ENCODE measurements around the gene TRABD.

The TRABD gene

DNA sequence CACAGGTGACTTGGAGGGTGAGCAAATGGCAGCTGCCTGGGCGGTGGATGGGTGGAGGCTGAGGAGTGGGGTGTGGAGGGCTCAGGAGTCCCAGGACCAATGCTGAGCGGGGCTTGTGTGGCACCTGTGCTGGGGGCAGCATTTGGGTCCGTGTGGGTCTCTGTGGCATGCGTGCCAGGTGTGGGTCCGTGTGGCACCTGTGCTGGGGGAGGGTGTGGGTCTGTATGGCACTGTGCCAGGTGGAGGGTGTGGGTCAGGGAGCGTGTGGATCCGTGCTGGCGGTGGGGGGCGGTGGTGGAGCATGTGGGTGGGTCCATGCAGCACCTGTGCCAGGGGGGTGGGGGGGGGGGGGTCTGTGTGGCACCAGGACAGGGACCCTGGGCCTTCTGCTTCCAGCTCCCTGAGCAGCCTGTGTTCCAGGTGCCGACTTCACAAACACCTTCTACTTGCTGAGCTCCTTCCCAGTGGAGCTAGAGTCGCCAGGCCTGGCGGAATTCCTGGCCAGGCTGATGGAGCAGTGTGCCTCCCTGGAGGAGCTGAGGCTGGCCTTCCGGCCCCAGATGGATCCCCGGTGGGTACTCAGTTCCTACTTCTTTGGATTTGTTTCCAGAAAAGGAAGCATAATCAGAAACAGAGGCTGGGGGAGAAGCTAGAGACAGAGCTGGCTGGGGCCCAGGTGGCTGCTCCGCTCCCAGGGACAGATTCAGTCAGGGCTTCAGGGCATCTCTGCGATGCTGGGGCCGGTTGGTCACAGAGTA lies 29.8 kb downstream of the TRABD start:
- Histone ChIP-seq H3K9me3 (ENCODE audit: control insufficient read depth, low read length) (no peaks in the 10 kb centered on the region), H3K27ac (ENCODE audit: low read length, poor library complexity, severe bottlenecking) (no peak overlapping the region), H3K14ac (ENCODE audit: low read length in 2 of 2) (no peak overlapping the region), H3K4me2 (ENCODE audit: low read length, poor library complexity, severe bottlenecking) (no peak overlapping the region), H3K4me1 (ENCODE audit: control insufficient read depth, insufficient read depth, low read depth, low read length) (peaks cover 8% of the 10 kb centered on the region), H2BK120ac (ENCODE audit: low read depth, low read length) (no peak overlapping the region), H3K4ac (ENCODE audit: low read depth in 1 of 2, low read length in 2 of 2) (no peak overlapping the region), H2BK15ac (ENCODE audit: low read depth, poor library complexity, severe bottlenecking) (no peak overlapping the region), H3K18ac (ENCODE audit: low read depth in 1 of 2, low read length in 2 of 2) (no peak overlapping the region), H3K23ac (ENCODE audit: low read length in 2 of 2) (no peak overlapping the region), H3K79me1 (replicated peaks; ENCODE audit: low read length, poor library complexity, severe bottlenecking) (peaks cover 24% of the 10 kb centered on the region), H3K4me3 (ENCODE audit: insufficient read depth in 1 of 2, low read depth in 1 of 2, low read length in 2 of 2) (peak overlapping the region in 1 of 2 experiments; percentile 2), H2BK5ac (ENCODE audit: low read depth, low read length, poor library complexity, severe bottlenecking) (no peak overlapping the region), H2AFZ (ENCODE audit: low read depth, low read length) (no peak overlapping the region), H3K9ac (ENCODE audit: low read length) (no peak overlapping the region), H3K36me3 (ENCODE audit: control insufficient read depth in 1 of 2, insufficient read depth in 2 of 2, low read depth in 1 of 2, low read length in 2 of 2) (peaks cover 82 to 91% of the 10 kb centered on the region in 2 experiments), H2AK5ac (ENCODE audit: low read length, severe bottlenecking) (no peak overlapping the region), H3K27me3 (ENCODE audit: control insufficient read depth in 1 of 2, insufficient read depth in 1 of 2, low read length in 2 of 2) (no peaks in the 10 kb centered on the region), H2BK12ac (ENCODE audit: low read length in 2 of 2) (no peak overlapping the region), H4K8ac (ENCODE audit: low read length) (no peak overlapping the region), H4K91ac (ENCODE audit: low read length) (no peak overlapping the region)
- DNase-seq, result no peak
- 94% methylated on average over 16 of the region's 17 CpGs for WGBS

DNA sequence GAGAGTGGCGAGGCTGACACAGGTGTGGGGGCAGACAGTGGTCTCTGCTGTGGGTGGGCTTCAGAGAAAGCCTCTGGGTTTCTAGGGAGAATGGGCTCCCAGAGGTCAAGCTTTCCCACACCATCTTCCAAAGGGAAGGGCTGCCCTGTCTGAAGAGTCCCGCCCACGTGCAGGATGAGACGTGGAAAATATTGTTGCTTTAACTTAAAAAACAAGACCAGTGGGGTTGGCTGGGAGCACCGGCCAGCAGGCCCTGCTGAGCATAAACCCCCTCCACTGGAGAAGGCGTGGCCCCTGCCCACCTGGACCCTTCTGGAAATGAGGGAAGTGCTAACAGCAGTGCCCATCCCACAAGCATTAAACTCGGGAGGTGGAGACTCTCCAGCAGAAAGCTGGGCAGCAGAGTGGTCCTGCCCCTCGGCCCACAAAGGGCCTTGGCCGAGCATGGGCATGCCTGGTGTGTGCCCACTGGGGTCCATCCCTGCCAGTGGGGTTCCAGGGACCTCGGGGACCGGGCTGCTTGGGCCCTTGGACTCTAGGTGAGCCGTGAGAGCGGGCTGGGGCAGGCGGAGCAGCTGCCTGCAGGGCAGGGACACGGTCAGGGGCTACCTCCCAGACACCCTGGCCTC lies 30.5 kb downstream of the TRABD start:
- H3K4ac ChIP-seq (ENCODE audit: low read depth in 1 of 2, low read length in 2 of 2), result no peak overlapping the region
- H3K9me3 ChIP-seq (ENCODE audit: control insufficient read depth, low read length), result no peaks in the 10 kb centered on the region
- no peak overlapping the region for H3K9ac ChIP-seq (ENCODE audit: low read length)
- peaks cover 8% of the 10 kb centered on the region for H3K4me1 ChIP-seq (ENCODE audit: control insufficient read depth, insufficient read depth, low read depth, low read length)
- no peak overlapping the region for H3K4me3 ChIP-seq (ENCODE audit: insufficient read depth in 1 of 2, low read depth in 1 of 2, low read length in 2 of 2)
- H3K27ac ChIP-seq (ENCODE audit: low read length, poor library complexity, severe bottlenecking), result no peak overlapping the region
- no peak for DNase-seq
- no peaks in the 10 kb centered on the region for H3K27me3 ChIP-seq (ENCODE audit: control insufficient read depth in 1 of 2, insufficient read depth in 1 of 2, low read length in 2 of 2)
- peaks cover 22% of the 10 kb centered on the region for H3K79me1 ChIP-seq (replicated peaks; ENCODE audit: low read length, poor library complexity, severe bottlenecking)
- H2BK12ac ChIP-seq (ENCODE audit: low read length in 2 of 2), result no peak overlapping the region
- no peak overlapping the region for H3K18ac ChIP-seq (ENCODE audit: low read depth in 1 of 2, low read length in 2 of 2)
- no peak overlapping the region for H3K4me2 ChIP-seq (ENCODE audit: low read length, poor library complexity, severe bottlenecking)
- H2AK5ac ChIP-seq (ENCODE audit: low read length, severe bottlenecking), result no peak overlapping the region
- peaks cover 82 to 91% of the 10 kb centered on the region in 2 experiments for H3K36me3 ChIP-seq (ENCODE audit: control insufficient read depth in 1 of 2, insufficient read depth in 2 of 2, low read depth in 1 of 2, low read length in 2 of 2)
- no peak overlapping the region for H2BK120ac ChIP-seq (ENCODE audit: low read depth, low read length)
- no peak overlapping the region for H2BK15ac ChIP-seq (ENCODE audit: low read depth, poor library complexity, severe bottlenecking)
- no peak overlapping the region for H4K8ac ChIP-seq (ENCODE audit: low read length)
- H3K23ac ChIP-seq (ENCODE audit: low read length in 2 of 2), result no peak overlapping the region
- H3K14ac ChIP-seq (ENCODE audit: low read length in 2 of 2), result no peak overlapping the region
- no peak overlapping the region for H4K91ac ChIP-seq (ENCODE audit: low read length)
- H2BK5ac ChIP-seq (ENCODE audit: low read depth, low read length, poor library complexity, severe bottlenecking), result no peak overlapping the region
- H2AFZ ChIP-seq (ENCODE audit: low read depth, low read length), result no peak overlapping the region
- WGBS, result 93% methylated on average over 15 of the region's 15 CpGs

DNA sequence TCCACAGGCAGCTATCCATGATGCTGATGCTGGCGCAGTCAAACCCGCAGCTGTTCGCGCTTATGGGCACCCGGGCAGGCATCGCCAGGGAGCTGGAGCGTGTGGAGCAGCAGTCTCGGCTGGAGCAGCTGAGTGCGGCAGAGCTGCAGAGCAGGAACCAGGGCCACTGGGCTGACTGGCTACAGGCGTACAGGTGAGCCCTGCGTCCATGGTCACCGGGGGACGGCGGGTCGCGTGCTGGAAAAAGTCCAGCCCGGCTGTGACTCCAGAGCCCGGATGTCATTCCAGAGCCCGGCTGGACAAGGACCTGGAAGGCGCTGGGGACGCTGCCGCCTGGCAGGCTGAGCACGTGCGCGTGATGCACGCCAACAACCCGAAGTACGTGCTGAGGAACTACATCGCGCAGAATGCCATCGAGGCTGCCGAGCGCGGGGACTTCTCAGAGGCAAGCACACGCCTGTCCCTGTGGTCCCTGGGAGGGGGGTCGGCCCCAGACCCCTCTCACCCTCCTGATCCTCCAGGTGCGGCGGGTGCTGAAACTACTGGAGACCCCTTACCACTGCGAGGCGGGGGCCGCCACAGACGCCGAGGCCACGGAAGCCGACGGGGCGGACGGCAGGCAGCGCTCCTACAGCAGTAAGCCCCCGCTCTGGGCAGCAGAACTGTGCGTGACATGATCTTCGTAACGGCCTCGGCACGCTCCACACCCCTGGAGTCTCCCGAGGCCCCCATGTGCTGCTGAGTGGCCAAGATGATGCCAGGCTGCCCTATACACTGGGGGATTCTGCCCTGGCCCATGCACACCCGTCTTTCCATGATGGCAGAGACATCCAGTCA lies 31.2 kb downstream of the TRABD start:
- peaks cover 88 to 93% of the 10 kb centered on the region in 2 experiments for H3K36me3 ChIP-seq (ENCODE audit: control insufficient read depth in 1 of 2, insufficient read depth in 2 of 2, low read depth in 1 of 2, low read length in 2 of 2)
- H2BK15ac ChIP-seq (ENCODE audit: low read depth, poor library complexity, severe bottlenecking), result no peak overlapping the region
- no peak overlapping the region for H2BK12ac ChIP-seq (ENCODE audit: low read length in 2 of 2)
- H4K91ac ChIP-seq (ENCODE audit: low read length), result no peak overlapping the region
- H3K4ac ChIP-seq (ENCODE audit: low read depth in 1 of 2, low read length in 2 of 2), result no peak overlapping the region
- H2AFZ ChIP-seq (ENCODE audit: low read depth, low read length), result no peak overlapping the region
- no peaks in the 10 kb centered on the region for H3K9me3 ChIP-seq (ENCODE audit: control insufficient read depth, low read length)
- no peak overlapping the region for H2BK5ac ChIP-seq (ENCODE audit: low read depth, low read length, poor library complexity, severe bottlenecking)
- H3K18ac ChIP-seq (ENCODE audit: low read depth in 1 of 2, low read length in 2 of 2), result no peak overlapping the region
- no peak overlapping the region for H2AK5ac ChIP-seq (ENCODE audit: low read length, severe bottlenecking)
- H3K4me3 ChIP-seq (ENCODE audit: insufficient read depth in 1 of 2, low read depth in 1 of 2, low read length in 2 of 2), result no peak overlapping the region
- peaks cover 24% of the 10 kb centered on the region for H3K79me1 ChIP-seq (replicated peaks; ENCODE audit: low read length, poor library complexity, severe bottlenecking)
- DNase-seq, result no peak
- H3K9ac ChIP-seq (ENCODE audit: low read length), result no peak overlapping the region
- H3K27ac ChIP-seq (ENCODE audit: low read length, poor library complexity, severe bottlenecking), result no peak overlapping the region
- H2BK120ac ChIP-seq (ENCODE audit: low read depth, low read length), result no peak overlapping the region
- no peaks in the 10 kb centered on the region for H3K27me3 ChIP-seq (ENCODE audit: control insufficient read depth in 1 of 2, insufficient read depth in 1 of 2, low read length in 2 of 2)
- 98% methylated on average over 57 of the region's 57 CpGs for WGBS
- no peak overlapping the region for H3K4me2 ChIP-seq (ENCODE audit: low read length, poor library complexity, severe bottlenecking)
- no peak overlapping the region for H3K23ac ChIP-seq (ENCODE audit: low read length in 2 of 2)
- peaks cover 8% of the 10 kb centered on the region for H3K4me1 ChIP-seq (ENCODE audit: control insufficient read depth, insufficient read depth, low read depth, low read length)
- H3K14ac ChIP-seq (ENCODE audit: low read length in 2 of 2), result no peak overlapping the region
- no peak overlapping the region for H4K8ac ChIP-seq (ENCODE audit: low read length)

Measured in mesenchymal stem cell (in vitro differentiated cells and primary cell).